ENCODE measurements around the gene XKR7.

XKR7 gene

GRCh38 chr20:32045999-32046398 lies 78.0 kb downstream of the XKR7 start:
- H3K9me3 ChIP-seq, result no peaks in the 10 kb centered on the region
- no peak overlapping the region for H3K27ac ChIP-seq
- no peaks in the 10 kb centered on the region for H3K36me3 ChIP-seq
- no peaks in the 10 kb centered on the region for H3K27me3 ChIP-seq
- TF ChIP-seq CTCF (IDR thresholded peaks at IDR 0.05), result no peak
- H3K4me1 ChIP-seq (ENCODE audit: control insufficient read depth in 1 of 2, insufficient read depth in 1 of 2, low read depth in 1 of 2, low read length in 1 of 2), result peaks cover 63% of the 10 kb centered on the region in 2 experiments
- no peak overlapping the region for H3K4me3 ChIP-seq (ENCODE audit: low read depth in 1 of 2, low read length in 1 of 2)

- H3K27ac ChIP-seq, result peak overlapping the region; percentile 100
- H3K4me3 ChIP-seq (ENCODE audit: low read depth in 1 of 2, low read length in 1 of 2), result peak overlapping the region; percentile 99
- peak; percentile 5 for TF ChIP-seq CTCF (IDR thresholded peaks at IDR 0.05)
- no peaks in the 10 kb centered on the region for H3K9me3 ChIP-seq
- H3K4me1 ChIP-seq (ENCODE audit: control insufficient read depth in 1 of 2, insufficient read depth in 1 of 2, low read depth in 1 of 2, low read length in 1 of 2), result peaks cover 51% of the 10 kb centered on the region in 2 experiments
- H3K36me3 ChIP-seq, result peaks cover 17% of the 10 kb centered on the region
- H3K27me3 ChIP-seq, result no peaks in the 10 kb centered on the region
Measured at GRCh38 chr20:32050324-32050841, 82.4 kb downstream of the XKR7 start.

- TF ChIP-seq CTCF (IDR thresholded peaks at IDR 0.05), result no peak
- Histone ChIP-seq H3K9me3 (no peaks in the 10 kb centered on the region), H3K4me3 (ENCODE audit: low read depth in 1 of 2, low read length in 1 of 2) (peak overlapping the region; percentile 99), H3K27me3 (no peaks in the 10 kb centered on the region), H3K36me3 (peaks cover 24% of the 10 kb centered on the region), H3K4me1 (ENCODE audit: control insufficient read depth in 1 of 2, insufficient read depth in 1 of 2, low read depth in 1 of 2, low read length in 1 of 2) (peaks cover 53 to 54% of the 10 kb centered on the region in 2 experiments), H3K27ac (peak overlapping the region; percentile 100)
Measured at GRCh38 chr20:32050851-32051556, 83.1 kb downstream of the XKR7 start.

- no peaks in the 10 kb centered on the region for H3K9me3 ChIP-seq
- peaks cover 31% of the 10 kb centered on the region for H3K36me3 ChIP-seq
- TF ChIP-seq CTCF (IDR thresholded peaks at IDR 0.05), result no peak
- peaks cover 60 to 61% of the 10 kb centered on the region in 2 experiments for H3K4me1 ChIP-seq (ENCODE audit: control insufficient read depth in 1 of 2, insufficient read depth in 1 of 2, low read depth in 1 of 2, low read length in 1 of 2)
- no peaks in the 10 kb centered on the region for H3K27me3 ChIP-seq
- peak overlapping the region; percentile 99 for H3K4me3 ChIP-seq (ENCODE audit: low read depth in 1 of 2, low read length in 1 of 2)
- H3K27ac ChIP-seq, result peak overlapping the region; percentile 100
Measured at GRCh38 chr20:32051720-32052089, 83.8 kb downstream of the XKR7 start.

- peaks cover 65 to 66% of the 10 kb centered on the region in 2 experiments for H3K4me1 ChIP-seq (ENCODE audit: control insufficient read depth in 1 of 2, insufficient read depth in 1 of 2, low read depth in 1 of 2, low read length in 1 of 2)
Measured at GRCh38 chr20:32052090-32052777, 84.3 kb downstream of the XKR7 start, which contains the start of gene HCK. Gene HCK, plus strand, starts transcription at chr20:32052242.

More at GRCh38 chr20:32052090-32052777, 84.3 kb downstream of the XKR7 start, which contains the start of gene HCK:
- Histone ChIP-seq H3K9me3 (no peaks in the 10 kb centered on the region), H3K36me3 (peaks cover 36% of the 10 kb centered on the region), H3K27me3 (no peaks in the 10 kb centered on the region), H3K27ac (peak within 1 kb of the TSS; percentile 100), H3K4me3 (ENCODE audit: low read depth in 1 of 2, low read length in 1 of 2) (peak within 1 kb of the TSS; percentile 99)
- no peak for TF ChIP-seq CTCF (IDR thresholded peaks at IDR 0.05)
